NK-92 treated with Interleukin-12 subunit alpha and Interleukin-12 subunit beta, amount 100 ng/mL, for 24 hours (cell line): ENCODE results near the gene PPIL4.

Source experiments
- DNase-seq: peaks from one replicate; lab custom pipeline; 2025; lab: John Stamatoyannopoulos, UW

Gene PPIL4, protein sequence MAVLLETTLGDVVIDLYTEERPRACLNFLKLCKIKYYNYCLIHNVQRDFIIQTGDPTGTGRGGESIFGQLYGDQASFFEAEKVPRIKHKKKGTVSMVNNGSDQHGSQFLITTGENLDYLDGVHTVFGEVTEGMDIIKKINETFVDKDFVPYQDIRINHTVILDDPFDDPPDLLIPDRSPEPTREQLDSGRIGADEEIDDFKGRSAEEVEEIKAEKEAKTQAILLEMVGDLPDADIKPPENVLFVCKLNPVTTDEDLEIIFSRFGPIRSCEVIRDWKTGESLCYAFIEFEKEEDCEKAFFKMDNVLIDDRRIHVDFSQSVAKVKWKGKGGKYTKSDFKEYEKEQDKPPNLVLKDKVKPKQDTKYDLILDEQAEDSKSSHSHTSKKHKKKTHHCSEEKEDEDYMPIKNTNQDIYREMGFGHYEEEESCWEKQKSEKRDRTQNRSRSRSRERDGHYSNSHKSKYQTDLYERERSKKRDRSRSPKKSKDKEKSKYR

DNA sequence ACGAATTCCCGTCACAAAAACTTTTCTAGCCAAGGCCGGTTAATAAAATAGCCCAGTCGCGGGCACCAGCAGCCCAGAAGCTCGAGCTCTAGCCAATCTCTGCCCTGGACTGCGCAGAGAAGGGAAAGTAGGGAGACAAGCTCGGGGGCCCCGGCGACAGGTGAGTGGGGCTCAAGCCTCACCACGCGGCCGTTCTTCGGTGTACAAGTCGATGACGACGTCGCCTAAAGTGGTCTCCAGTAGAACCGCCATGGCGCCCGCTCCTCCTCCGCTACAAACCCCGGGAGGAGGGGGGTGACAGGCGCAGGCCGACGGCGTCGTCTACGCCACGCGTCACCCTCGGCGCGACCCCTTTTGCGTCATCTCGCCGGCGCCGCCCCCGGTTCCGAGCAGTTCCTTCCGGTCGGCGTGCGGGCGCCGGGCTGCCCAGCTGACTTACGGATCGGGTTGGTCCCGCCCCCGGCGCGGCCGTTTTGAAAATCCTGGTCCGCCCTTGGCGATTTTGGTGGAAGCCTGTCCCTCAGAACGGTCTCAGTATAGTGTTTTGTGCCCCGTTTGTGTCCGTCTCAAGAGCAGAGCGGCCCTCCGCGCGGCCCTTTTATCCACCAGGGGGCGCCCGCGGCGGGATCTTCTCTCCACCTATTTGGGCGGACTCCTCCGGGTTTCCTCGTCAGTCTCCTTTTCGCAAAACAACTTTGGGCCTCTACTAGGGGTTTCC is at the start of gene PPIL4:
Gene PPIL4, minus strand, starts transcription at position 290 of the 718 bp plus-strand sequence. Its CDS starts 38 bp downstream, at position 252.
- DNase-seq = peak; percentile 88

DNA sequence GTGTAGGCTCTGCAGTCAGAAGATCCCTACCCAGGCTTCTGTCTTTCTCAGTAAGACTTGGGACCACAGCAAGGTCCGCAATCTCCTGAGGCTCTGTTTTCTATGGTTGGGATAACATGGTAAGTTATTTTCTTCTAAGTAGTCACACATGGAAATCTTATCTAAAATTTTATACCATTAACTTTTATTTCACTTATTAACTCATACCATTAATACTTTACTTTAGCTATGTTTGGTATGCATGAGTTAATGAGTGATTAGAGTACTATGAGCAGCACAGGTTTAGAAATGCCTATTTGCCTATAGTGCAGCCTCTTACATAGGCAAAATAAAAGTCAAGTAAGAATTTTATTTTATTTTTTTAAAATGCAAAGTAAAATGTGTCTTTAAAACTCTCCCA is 47.6 kb upstream of the PPIL4 start:
- no peak for DNase-seq

DNA sequence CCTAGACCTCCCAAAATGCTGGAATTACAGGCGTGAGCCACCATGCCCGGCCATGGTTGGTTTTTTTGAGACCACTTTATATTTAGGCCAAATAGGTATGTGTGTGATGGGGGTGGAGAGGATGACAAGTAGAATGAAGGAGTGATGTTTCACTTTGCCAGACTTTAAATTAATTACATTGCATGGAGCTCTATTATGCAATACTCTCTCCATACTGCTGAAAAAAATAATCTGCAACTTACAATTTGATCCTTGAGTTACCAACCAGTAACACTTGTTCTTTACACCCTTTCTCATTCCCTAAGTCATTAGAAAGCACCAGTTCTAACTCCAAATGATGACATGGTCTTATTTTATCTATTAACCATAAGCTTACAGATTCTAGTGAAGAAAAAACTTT is 47.1 kb upstream of the PPIL4 start:
- DNase-seq = no peak

DNA sequence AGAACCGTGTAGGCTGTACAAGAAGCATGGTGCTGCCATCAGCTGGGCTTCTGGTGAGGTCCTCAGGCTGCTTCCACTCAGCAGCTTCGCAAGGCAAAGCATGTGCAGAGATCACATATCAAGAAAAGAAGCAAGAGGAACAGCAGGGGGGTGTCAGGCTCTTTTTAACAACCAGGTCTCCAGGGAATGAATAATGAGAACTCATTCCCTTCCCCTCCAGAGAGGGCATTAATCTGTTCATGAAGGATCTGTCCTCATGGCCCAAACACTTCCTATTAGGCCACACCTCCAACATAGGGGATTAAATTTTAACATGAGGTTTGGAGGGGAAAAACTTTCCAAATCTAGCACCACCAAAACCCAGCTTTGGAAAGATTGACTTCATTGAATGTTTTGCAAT is 40.3 kb upstream of the PPIL4 start:
- DNase-seq = no peak

DNA sequence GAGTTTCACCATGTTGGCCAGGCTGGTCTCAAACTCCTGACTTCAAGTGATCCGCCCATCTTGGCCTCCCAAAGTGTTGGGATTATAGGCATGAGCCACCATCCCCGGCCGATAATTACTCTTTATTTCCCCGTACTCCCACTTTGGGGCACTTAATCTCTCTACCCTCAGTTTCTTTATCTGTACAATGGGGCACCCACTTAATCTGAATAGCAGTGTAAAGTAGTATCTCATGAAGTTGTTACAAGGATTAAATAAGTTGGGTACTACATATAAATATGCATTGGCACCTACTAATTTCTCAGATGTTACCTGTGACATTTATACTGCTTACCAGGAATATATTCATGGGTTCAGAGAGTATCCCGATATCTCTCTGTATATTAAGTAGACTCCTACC is 35.5 kb upstream of the PPIL4 start:
- no peak for DNase-seq

DNA sequence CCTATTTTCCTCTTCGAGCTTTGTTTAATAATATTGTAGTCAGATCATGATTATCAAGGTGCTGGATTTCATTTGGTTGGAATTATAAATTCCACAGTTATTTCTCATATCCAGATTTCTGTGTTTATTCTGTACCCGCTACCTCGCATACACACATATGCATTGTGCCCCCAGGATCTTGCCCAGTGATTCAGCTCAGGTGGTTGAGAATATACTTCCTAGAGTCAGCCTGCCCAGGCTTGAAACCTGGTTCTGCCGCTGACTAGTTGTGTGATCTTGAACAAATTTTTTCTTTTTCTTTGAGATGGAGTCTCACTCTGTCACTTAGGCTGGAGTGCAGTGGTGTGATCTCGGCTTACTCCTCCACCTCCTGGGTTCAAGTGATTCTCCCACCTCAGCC is 35.0 kb upstream of the PPIL4 start:
- DNase-seq = no peak

DNA sequence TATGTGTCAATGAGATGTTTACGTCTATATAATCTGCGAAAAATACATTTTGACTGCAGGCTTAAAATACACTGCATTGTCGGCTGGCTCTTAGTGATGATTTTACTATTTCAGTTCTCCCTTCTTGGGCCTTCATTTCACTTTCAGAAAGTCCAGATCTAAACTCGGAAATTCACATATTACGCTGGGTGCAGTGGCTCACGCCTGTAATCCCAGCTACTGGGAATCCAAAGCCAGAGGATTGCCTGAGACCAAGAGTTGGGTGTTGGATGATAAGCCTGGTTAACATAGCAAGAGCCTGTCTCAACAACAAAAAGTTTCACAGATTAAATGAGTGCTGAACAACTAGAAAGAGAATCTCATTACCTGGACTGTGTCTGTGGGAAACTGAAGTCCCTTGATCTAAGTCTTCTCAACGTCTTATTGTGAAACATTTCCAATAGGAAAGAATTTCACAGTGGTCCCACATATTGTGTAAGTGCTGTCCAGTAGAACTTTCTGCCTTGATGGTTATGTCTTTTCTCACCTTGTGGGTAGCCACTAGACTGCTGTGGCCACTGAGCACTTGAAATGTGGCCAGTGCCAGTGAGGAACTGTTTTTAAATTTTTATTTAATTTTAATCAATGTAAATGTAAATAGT is 22.2 kb upstream of the PPIL4 start:
- no peak for DNase-seq

DNA sequence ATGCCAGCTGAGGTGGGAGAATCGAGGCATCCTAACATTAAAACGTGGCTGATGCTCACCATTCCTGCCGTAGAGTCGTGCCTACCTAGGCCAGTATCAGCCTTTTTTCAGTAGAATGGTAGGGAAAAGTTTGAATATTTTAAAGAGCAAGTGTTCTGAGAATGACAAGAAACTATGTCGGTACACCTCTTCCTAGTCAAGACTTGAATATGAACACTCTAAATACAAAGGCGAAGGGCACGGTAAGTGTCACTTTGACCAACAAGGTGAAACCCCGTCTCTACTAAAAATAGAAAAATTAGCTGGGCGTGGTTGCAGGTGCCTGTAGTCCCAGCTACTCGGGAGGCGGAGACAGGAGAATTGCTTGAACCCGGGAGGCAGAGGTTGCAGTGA is 21.3 kb upstream of the PPIL4 start:
- DNase-seq = no peak

DNA sequence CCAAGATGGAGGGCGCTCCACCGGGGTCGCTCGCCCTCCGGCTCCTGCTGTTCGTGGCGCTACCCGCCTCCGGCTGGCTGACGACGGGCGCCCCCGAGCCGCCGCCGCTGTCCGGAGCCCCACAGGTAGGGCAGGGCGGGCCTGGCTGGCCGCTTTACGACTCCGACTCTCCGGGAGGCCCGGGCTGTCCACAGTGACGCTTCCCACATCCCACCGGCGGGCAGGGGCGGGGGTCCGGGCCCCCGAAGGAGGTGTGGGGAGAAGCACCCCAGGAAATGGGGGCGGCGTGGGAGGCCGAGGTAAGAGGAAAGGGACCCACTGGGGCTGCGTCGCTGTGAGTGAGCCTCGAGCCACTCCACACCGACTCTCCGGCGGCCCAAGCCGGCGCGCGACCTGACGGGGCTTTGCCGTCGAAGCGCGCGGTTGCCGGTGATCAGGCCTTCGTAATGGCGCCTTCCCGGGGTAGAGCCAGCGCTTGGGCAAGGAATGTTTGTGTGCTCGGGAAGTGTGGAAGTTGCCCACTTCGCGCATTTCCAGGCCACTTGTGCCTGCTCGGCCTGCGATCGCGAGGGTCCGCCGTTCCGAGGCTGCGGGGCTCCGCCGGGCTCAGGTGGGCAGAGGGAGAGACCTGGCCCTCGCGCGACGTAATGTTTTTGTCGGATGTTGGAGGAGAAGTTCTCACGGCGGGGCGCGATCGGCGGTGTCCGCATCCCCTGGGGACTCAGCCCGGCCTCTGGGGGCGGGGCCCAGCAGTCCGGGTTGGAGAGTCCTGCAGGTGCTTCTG is 20.8 kb upstream of the PPIL4 start:
- DNase-seq = peak; percentile 46

DNA sequence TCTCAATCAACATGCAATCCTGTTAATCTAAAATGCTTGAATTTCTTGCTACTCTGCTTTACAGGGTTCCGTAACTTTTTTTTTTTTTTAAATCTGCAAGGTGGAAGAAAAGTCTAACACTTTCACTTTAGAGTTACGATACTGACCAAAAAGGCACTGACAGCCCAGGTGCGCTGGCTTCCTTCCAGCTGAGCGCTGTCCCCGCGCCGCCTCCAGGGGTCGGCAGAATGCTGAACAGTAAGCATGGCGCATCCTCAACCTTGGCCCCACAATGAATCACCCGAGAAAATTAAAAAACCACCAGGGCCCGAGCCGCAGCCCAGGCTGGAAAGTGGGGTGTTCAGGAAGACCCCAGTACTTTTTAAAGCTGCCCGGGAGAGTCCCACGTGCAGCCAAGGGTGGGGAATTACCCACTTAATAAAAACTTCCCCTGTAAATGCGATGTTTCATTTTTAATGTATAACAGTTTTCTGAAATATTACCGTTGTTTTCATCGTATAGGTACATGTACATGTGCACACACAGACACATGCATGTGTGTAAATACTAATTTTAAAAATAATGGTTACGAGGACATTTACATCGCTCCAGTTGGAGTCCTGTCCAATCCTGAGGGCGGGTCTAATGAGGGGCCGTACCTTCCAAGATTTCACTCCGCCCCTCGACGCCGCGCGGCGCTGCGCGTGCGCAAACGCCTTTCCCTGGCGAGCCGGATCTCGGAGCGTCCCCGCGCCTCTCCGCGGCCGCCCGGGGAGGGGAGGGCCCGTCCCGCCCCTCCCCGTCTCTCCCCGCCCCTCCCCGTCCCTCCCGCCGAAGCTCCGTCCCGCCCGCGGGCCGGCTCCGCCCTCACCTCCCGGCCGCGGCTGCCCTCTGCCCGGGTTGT is 19.9 kb upstream of the PPIL4 start, which contains the start of gene GINM1:
Gene GINM1, plus strand, starts transcription at position 849 of the 883 bp plus-strand sequence. CDS start 40 bp downstream, outside the sequence.
- peak; percentile 87 for DNase-seq

DNA sequence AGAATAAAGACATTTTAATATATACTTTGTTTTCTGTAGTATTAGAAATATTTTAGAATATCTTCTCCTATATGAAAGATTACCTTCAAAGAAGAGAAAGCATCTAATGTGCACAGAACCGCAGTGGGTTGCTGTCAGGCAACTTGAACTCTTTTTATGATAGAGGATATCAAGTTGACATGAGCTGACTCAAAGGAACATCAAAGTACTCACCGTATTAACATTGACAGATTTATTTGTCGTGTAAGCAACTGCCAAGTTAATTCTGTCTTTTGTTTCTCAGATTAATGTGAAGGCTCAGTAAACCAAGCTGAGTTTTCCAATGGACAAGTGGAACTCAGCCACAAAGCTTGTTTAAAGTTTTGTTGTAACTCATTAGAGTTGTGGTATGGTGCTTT is 18.1 kb upstream of the PPIL4 start:
- no peak for DNase-seq

DNA sequence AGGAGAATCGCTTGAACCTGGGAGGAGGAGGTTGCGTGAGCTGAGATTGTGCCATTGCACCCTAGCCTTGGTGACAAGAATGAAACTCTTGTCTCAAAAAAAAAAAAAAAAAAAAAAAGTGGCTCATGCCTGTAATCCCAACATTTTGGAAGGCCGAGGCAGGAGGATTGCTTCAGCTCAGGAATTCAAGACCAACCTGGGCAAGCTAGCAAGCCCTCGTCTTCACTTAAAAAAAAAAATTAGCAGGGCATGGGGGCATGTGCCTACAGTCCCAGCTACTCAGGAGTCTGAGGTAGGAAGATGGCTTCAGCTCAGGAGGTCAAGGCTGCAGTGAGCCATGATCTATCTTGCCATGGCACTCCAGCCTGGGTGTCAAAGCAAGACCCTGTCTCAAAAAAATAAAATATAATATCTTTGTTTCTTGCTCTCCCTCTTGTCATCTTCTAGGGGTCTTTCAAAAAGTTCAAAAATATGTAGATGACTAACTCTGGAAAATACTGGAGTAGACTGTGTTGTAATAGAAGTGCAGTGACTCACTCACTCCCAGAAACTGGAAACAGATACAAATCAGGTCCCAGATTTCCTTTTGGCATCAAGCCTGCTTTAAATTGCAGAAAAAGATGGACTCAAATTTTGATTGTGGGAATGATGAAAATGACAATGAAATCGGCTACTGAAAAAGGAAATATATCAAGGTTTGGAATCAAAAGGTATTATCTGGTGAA is 17.5 kb upstream of the PPIL4 start:
- no peak for DNase-seq

DNA sequence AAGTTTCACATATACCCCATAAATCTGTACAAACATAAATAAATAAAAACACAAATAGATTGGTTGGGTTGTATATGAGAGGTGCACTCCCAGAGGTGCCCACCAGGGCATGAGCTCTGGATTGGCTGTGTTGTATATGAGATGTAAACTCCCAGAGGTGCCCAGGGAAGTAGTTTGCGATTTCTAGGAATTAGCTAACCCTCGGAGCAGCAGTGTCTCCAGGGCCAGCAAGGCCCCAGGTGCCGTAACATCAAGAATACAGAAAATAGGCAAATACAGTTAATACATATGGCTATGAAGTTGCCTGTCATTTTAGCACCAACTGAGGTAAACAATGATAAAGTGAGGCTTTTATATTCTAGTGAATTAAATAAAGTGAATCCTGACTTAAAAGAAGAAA is 14.9 kb upstream of the PPIL4 start:
- DNase-seq = no peak

DNA sequence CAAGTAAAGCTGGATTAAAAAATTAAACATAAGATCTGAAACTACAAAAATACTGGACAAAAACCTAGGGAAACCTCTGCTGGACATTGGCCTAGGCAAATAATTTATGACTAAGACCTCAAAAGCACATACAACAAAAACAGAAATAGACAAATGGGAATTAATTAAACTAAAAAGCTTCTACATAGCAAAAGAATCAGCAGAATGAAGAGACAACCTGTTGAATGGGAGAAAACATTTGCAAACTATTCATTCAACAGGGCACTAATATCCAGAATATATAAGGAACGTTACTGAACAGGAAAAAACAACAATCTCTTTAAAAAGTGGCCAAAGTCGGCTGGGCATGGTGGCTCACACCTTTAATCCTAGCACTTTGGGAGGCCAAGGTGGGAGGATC is 13.5 kb upstream of the PPIL4 start:
- DNase-seq = no peak

DNA sequence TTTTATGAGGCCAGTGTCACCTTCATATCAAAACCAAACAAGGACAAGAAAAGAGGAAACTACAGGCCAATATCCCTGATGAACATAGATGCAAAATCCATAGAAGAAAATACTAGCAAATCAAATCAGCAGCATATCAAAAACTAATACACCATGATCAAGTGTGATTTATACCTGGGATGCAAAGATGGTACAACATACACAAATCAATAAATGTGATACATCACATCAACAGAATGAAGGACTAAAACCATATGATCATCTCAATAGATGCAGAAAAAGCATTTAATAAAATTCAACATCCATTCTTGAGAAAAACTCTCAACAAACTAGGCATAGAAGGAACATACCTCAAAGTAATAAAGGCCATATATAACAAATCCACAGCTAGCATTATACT is 12.2 kb upstream of the PPIL4 start:
- DNase-seq = no peak

DNA sequence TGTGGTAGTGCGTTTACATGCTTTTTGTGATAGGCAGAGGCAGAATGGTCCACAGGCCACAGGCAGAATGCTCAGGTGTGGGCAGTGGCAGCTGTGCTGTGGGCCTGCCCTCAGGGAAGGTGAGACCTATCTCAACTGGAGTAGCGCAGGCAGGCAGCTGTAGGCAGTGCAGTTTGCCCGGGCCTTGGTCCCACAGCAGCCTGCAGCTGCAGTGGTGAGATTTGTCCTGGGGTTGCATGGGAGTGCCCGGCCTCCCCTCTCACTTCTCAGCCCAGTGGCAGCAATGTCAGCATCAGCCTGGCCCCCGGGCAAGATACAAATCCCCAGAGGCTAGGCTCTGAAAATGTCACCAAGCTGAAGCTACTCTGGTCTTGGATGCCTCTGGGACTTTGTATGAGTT is 6.1 kb upstream of the PPIL4 start:
- no peak for DNase-seq

DNA sequence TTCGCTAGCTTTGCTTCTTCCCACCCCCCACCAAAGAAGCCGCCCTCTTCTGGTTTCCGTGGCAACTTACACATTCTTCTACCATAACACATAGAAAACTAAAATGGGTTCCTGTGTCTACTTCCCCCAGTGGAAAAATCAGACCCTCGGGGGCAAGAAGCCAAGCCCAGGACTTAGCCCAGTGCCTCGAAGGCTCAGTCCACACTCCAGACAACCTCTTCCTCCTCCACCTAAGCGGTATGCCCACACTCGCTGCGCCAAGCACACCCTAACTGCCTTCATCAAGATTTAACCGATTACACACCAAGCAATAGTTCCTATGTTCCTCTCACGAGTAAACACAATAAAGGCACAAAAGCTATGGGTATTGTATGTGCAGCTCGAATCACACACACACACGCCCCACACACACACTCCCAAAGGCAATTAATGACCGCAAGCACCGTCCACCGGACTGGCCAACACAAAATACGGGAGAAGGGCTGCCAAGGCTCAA is 537 bp downstream of the PPIL4 start:
- DNase-seq = no peak

DNA sequence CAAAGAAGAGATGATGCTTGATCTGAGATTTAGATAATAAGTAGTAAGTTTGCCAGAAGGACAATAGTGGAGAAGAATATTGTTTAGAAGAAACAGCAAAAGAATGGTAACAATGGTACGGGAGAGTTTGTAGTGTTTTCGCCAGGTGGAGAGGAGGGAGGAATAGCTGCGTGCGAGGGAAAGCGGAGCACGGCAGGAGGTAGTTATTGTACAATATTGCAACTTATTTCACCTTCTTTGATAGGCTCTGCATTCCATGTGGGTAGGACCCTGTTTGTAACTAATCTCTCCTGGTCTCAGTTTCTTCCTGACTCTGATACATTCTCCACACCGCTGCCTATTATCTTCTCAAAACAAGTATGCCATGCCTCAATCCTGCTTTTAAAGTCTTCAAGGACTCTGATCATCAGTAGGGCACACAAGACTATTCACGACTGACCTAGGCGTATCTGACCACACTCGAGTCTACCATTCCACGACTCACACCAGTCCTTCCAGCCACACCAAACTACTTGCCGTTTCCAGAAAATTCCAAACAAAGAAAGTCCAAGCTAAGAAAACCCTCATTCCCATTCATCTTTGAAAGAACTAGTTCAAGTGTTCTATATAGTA is 1.1 kb downstream of the PPIL4 start:
- no peak for DNase-seq

DNA sequence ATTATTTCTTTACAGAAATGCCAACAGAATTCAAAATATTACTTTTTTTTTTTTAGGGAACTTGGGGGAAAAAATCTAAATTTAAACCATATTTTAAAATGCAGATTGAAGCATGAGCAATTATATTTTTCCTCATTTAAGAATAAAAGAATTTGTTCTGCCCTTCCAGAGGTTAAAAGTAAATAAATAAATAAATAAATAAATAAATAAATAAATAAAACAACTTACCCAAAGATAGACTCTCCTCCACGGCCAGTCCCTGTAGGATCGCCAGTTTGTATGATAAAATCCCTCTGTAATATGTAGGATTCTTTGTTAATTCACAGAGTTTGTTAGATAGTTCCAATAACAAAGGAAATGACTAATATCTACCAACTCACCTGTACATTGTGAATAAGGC is 4.7 kb downstream of the PPIL4 start:
- DNase-seq = no peak

DNA sequence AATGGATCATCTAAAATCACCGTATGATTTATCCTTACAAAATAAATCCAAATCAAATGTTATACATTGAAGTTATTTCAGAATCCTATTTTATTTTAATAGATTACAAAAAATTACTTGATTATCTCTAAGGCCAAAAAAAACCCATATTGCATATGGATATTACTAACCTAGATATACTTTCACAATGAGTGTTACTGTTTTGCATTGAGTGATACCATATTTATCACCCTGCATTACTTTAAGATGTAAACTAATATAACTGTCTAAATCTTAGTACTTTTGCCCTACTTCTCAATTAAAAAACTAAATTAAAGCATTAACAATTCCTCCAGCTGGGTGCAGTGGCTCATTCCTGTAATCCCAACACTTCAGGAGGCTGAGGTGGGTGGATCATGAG is 11.1 kb downstream of the PPIL4 start:
- no peak for DNase-seq
